Activated CD4-positive, alpha-beta T cell treated with anti-CD3 and anti-CD28 coated beads for 36 hours (primary cell): ENCODE data around the gene MAMDC2. TPM values are rescaled to one million over a fixed set of nuclear protein-coding genes. Genes with fewer than 3 reads are reported as not detected.

Experiments
- ATAC-seq: fragments of 200-7000 bp; cut with Tn5 transposase; one replicate; pipeline ENCODE4 v1.10.0; 2021; ENCODE audit warnings: mild to moderate bottlenecking, moderate library complexity
- CTCF ChIA-PET: fragments of 350-600 bp; sonication (Branson Sonifier 250); formaldehyde crosslinking; loops from one replicate; lab custom pipeline; 2021; ENCODE audit warnings: antibody characterized with exemption; lab: Charles Lee
- POLR2A ChIA-PET: fragments of 350-600 bp; sonication (Branson Sonifier 250); formaldehyde crosslinking; loops from one replicate; lab custom pipeline; 2021; ENCODE audit warnings: antibody characterized with exemption, inconsistent platforms; lab: Charles Lee
- DNase-seq: peaks from one replicate; pipeline ENCODE4 v3.0.0-alpha.2; 2020
- H3K27ac Mint-ChIP-seq: one replicate; pipeline ENCODE4 v1.8.0; 2021; ENCODE audit warnings: mixed read lengths
- H3K27me3 Mint-ChIP-seq: one replicate; pipeline ENCODE4 v1.8.0; 2021; ENCODE audit warnings: mixed read lengths
- H3K36me3 Mint-ChIP-seq: one replicate; pipeline ENCODE4 v1.8.0; 2021; ENCODE audit warnings: low read depth, mixed read lengths
- H3K4me1 Mint-ChIP-seq: one replicate; pipeline ENCODE4 v1.8.0; 2021; ENCODE audit warnings: mixed read lengths
- H3K4me3 Mint-ChIP-seq: one replicate; pipeline ENCODE4 v1.8.0; 2021; ENCODE audit warnings: mild to moderate bottlenecking, moderate library complexity, mixed read lengths
- H3K9me3 Mint-ChIP-seq: one replicate; pipeline ENCODE4 v1.8.0; 2021; ENCODE audit warnings: low read depth, mixed read lengths
- intact Hi-C, 2 experiments: fragments of 100-400 bp; cut with DNase I in 1 of 2; cut with micrococcal nuclease in 1 of 2; formaldehyde crosslinking; loops; one replicate each; pipeline versions ENCODE4 v1.14.2 to v1.15.1; 2022 to 2024; cut with DNase I, micrococcal nuclease
- total RNA-seq, 2 experiments: library from RNA; stranded (reverse); gene quantifications; one replicate each; pipeline ENCODE4 v1.2.3, GENCODE V29; 2021

MAMDC2 gene
- total RNA-seq, 2 experiments from 2014 or later: not detected

- POLR2A ChIA-PET: no interaction called here
Observed at GRCh38 chr9:70091572-70091971, 47.9 kb downstream of the MAMDC2 start.

GRCh38 chr9:70092190-70092589 is 48.5 kb downstream of the MAMDC2 start:
- DNase-seq: no peak
- Mint-ChIP-seq H3K36me3 (no peaks in the 10 kb centered on the region), H3K4me1 (no peaks in the 10 kb centered on the region), H3K9me3 (peaks cover 2% of the 10 kb centered on the region), H3K27me3 (peaks cover 10% of the 10 kb centered on the region), H3K4me3 (no peak overlapping the region), H3K27ac (no peak overlapping the region)
- ATAC-seq: no peak
- ChIA-PET CTCF (no interaction called here), POLR2A (no interaction called here)
- intact Hi-C loops: no loop called here

More at GRCh38 chr9:70091572-70091971, 47.9 kb downstream of the MAMDC2 start:
- Mint-ChIP-seq H3K4me3 (no peak overlapping the region), H3K36me3 (no peaks in the 10 kb centered on the region), H3K9me3 (peaks cover 2% of the 10 kb centered on the region), H3K27me3 (peaks cover 12% of the 10 kb centered on the region), H3K4me1 (no peaks in the 10 kb centered on the region), H3K27ac (no peak overlapping the region)
- intact Hi-C loops: no loop called here
- ATAC-seq: no peak
- CTCF ChIA-PET: no interaction called here
- no peak for DNase-seq

GRCh38 chr9:70093095-70093494 is 49.4 kb downstream of the MAMDC2 start:
- H3K27ac Mint-ChIP-seq: no peak overlapping the region
- H3K36me3 Mint-ChIP-seq: no peaks in the 10 kb centered on the region
- DNase-seq (no peak), ATAC-seq (no peak)
- ChIA-PET CTCF (no interaction called here), POLR2A (no interaction called here)
- intact Hi-C loops: no loop called here
- H3K4me3 Mint-ChIP-seq: no peak overlapping the region
- peaks cover 9% of the 10 kb centered on the region for H3K27me3 Mint-ChIP-seq
- H3K9me3 Mint-ChIP-seq: peaks cover 2% of the 10 kb centered on the region
- H3K4me1 Mint-ChIP-seq: no peaks in the 10 kb centered on the region

- ATAC-seq (no peak), DNase-seq (no peak)
- ChIA-PET POLR2A (no interaction called here), CTCF (interaction anchor here (0.9 kb wide), 1 partner anchor 26 kb away, joined by 3 read pairs; no protein-coding TSS in a partner anchor)
- intact Hi-C loops: no loop called here
- no peaks in the 10 kb centered on the region for H3K36me3 Mint-ChIP-seq
- no peaks in the 10 kb centered on the region for H3K4me1 Mint-ChIP-seq
- peaks cover 9% of the 10 kb centered on the region for H3K27me3 Mint-ChIP-seq
- no peak overlapping the region for H3K4me3 Mint-ChIP-seq
- H3K9me3 Mint-ChIP-seq: peaks cover 2% of the 10 kb centered on the region
- no peak overlapping the region for H3K27ac Mint-ChIP-seq
Observed at GRCh38 chr9:70093944-70094343, 50.3 kb downstream of the MAMDC2 start.

GRCh38 chr9:70094747-70095146 is 51.1 kb downstream of the MAMDC2 start:
- POLR2A ChIA-PET: no interaction called here
- Mint-ChIP-seq H3K36me3 (no peaks in the 10 kb centered on the region), H3K4me3 (no peak overlapping the region), H3K4me1 (no peaks in the 10 kb centered on the region), H3K27me3 (peaks cover 9% of the 10 kb centered on the region), H3K27ac (no peak overlapping the region), H3K9me3 (peaks cover 2% of the 10 kb centered on the region)
- intact Hi-C loops: no loop called here
- DNase-seq (no peak), ATAC-seq (no peak)
- CTCF ChIA-PET: interaction anchor here (0.8 to 4.3 kb wide), 4 partner anchors 14 to 85 kb away, joined by 3 to 20 read pairs (median 4); no protein-coding TSS in a partner anchor

DNA sequence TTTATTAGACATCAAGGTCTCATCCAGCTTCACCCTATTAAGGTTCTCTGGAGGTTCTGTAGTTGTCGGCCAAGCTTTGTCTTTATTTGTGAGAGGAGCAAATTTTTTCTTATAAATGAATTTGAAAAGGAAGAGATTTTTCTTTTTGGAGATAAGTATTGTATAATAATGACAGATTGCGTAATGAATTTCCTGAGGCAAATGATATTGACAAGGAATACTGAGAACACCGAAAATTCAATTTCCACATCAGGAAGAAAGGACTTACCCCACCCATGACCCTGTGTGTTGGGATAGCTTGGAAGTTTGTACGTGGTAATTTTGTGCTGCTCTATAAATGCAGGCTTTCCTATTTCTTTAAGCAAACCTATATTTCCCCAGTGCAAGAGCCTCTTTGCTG is 53.5 kb downstream of the MAMDC2 start:
- intact Hi-C loops: no loop called here
- H3K36me3 Mint-ChIP-seq: no peaks in the 10 kb centered on the region
- no peaks in the 10 kb centered on the region for H3K4me1 Mint-ChIP-seq
- CTCF ChIA-PET: interaction anchor here (4.3 kb wide), 1 partner anchor 14 kb away, joined by 20 read pairs; no protein-coding TSS in a partner anchor
- H3K27me3 Mint-ChIP-seq: peaks cover 9% of the 10 kb centered on the region
- ATAC-seq: no peak
- no peak overlapping the region for H3K4me3 Mint-ChIP-seq
- POLR2A ChIA-PET: no interaction called here
- DNase-seq: no peak
- peaks cover 2% of the 10 kb centered on the region for H3K9me3 Mint-ChIP-seq
- H3K27ac Mint-ChIP-seq: no peak overlapping the region

DNA sequence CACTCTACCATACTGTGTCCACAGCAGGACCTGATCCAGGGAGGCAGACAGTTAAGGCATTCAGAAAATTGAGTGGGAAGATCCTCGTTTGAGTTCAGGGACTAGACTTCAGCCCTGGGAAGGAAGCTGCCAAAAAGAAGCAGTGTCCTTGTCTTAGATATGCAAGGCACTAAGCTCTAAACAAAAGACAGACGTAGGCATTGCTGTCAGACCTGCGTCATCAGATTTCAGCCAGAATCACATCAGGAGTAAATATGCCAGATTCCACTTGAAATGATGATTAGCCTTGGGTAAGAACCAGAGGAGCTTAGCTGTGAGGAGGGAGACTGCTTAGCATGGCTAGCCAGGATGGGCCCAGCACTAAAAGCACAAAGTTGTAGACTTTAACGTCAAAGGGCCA is 56.7 kb downstream of the MAMDC2 start:
- intact Hi-C loops: no loop called here
- ATAC-seq: no peak
- no peak for DNase-seq
- H3K9me3 Mint-ChIP-seq: no peaks in the 10 kb centered on the region
- H3K4me3 Mint-ChIP-seq: no peak overlapping the region
- no peaks in the 10 kb centered on the region for H3K4me1 Mint-ChIP-seq
- CTCF ChIA-PET: no interaction called here
- POLR2A ChIA-PET: no interaction called here
- no peak overlapping the region for H3K27ac Mint-ChIP-seq
- H3K27me3 Mint-ChIP-seq: peaks cover 7% of the 10 kb centered on the region
- H3K36me3 Mint-ChIP-seq: no peaks in the 10 kb centered on the region

- intact Hi-C loops: no loop called here
- no peak for DNase-seq
- CTCF ChIA-PET: no interaction called here
Observed at GRCh38 chr9:70101265-70101664, 57.6 kb downstream of the MAMDC2 start.

GRCh38 chr9:70105147-70105546 is 61.5 kb downstream of the MAMDC2 start:
- no peaks in the 10 kb centered on the region for H3K9me3 Mint-ChIP-seq
- H3K36me3 Mint-ChIP-seq: no peaks in the 10 kb centered on the region
- peaks cover under 1% of the 10 kb centered on the region for H3K4me1 Mint-ChIP-seq
- peaks cover 4% of the 10 kb centered on the region for H3K27me3 Mint-ChIP-seq
- DNase-seq: no peak
- ATAC-seq: no peak
- POLR2A ChIA-PET: no interaction called here
- intact Hi-C loops: no loop called here
- no peak overlapping the region for H3K27ac Mint-ChIP-seq
- no peak overlapping the region for H3K4me3 Mint-ChIP-seq
- CTCF ChIA-PET: interaction anchor here (0.5 kb wide), 1 partner anchor 128 kb away, joined by 4 read pairs; no protein-coding TSS in a partner anchor

More at GRCh38 chr9:70101265-70101664, 57.6 kb downstream of the MAMDC2 start:
- H3K9me3 Mint-ChIP-seq: no peaks in the 10 kb centered on the region
- H3K36me3 Mint-ChIP-seq: no peaks in the 10 kb centered on the region
- ATAC-seq: no peak
- H3K27me3 Mint-ChIP-seq: peaks cover 7% of the 10 kb centered on the region
- no peak overlapping the region for H3K4me3 Mint-ChIP-seq
- no peak overlapping the region for H3K27ac Mint-ChIP-seq
- POLR2A ChIA-PET: no interaction called here
- no peaks in the 10 kb centered on the region for H3K4me1 Mint-ChIP-seq

DNA sequence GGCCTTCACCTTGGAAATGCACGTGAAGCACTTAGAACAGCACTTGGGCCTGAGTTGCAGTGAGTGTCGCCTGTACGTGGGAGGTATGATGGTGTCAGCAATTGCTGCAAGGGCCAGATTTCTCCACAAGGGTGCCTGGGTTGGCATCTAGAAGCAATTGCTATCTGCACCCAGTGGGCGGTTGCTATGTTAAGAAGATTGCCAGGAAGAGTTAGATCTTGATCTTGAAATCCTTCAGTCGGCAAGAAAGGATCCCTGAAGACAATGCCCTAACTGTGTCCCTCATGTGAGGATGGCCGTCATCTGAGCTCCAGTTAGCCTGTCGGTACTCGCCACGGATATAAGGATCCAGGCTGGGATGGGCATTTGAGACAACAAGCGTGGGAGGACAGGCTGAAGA is 62.9 kb downstream of the MAMDC2 start:
- ATAC-seq (no peak), DNase-seq (no peak)
- Mint-ChIP-seq H3K27ac (no peak overlapping the region), H3K4me1 (peaks cover 12% of the 10 kb centered on the region), H3K27me3 (peaks cover 10% of the 10 kb centered on the region), H3K9me3 (no peaks in the 10 kb centered on the region), H3K4me3 (no peak overlapping the region), H3K36me3 (no peaks in the 10 kb centered on the region)
- POLR2A ChIA-PET: no interaction called here
- intact Hi-C loops: no loop called here
- CTCF ChIA-PET: no interaction called here

DNA sequence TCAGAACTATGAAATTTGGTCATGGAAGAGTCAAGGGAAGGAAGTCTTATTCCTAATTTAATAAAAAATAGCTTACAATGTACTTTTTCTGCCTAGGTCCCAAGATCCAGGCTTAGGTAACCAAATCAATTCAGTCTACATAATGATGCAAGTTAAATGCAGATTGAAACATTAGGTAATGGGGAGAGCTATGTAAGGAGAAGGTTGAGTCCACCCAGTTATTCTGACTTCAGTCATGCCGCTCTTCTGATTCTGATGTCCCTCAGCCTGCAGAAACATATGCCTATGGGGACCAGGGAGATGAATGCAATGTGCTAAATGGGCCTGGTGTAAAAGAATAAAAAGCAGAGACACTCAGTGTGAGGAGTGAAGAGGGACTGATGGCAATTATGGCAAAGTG is 63.9 kb downstream of the MAMDC2 start:
- H3K36me3 Mint-ChIP-seq: no peaks in the 10 kb centered on the region
- H3K4me3 Mint-ChIP-seq: no peak overlapping the region
- POLR2A ChIA-PET: no interaction called here
- ATAC-seq (no peak), DNase-seq (no peak)
- H3K4me1 Mint-ChIP-seq: peaks cover 12% of the 10 kb centered on the region
- H3K9me3 Mint-ChIP-seq: no peaks in the 10 kb centered on the region
- peaks cover 10% of the 10 kb centered on the region for H3K27me3 Mint-ChIP-seq
- H3K27ac Mint-ChIP-seq: no peak overlapping the region
- intact Hi-C loops: no loop called here
- CTCF ChIA-PET: interaction anchor here (1.3 kb wide), 1 partner anchor 123 kb away, joined by 3 read pairs; no protein-coding TSS in a partner anchor

GRCh38 chr9:70108181-70108580 is 64.5 kb downstream of the MAMDC2 start:
- H3K27ac Mint-ChIP-seq: no peak overlapping the region
- POLR2A ChIA-PET: no interaction called here
- H3K27me3 Mint-ChIP-seq: peaks cover 6% of the 10 kb centered on the region
- intact Hi-C loops: no loop called here
- H3K9me3 Mint-ChIP-seq: no peaks in the 10 kb centered on the region
- ATAC-seq (no peak), DNase-seq (no peak)
- no peaks in the 10 kb centered on the region for H3K36me3 Mint-ChIP-seq
- H3K4me3 Mint-ChIP-seq: no peak overlapping the region
- CTCF ChIA-PET: interaction anchor here (0.6 to 1.3 kb wide), 3 partner anchors 123 to 856 kb away, joined by 3 read pairs; no protein-coding TSS in a partner anchor
- H3K4me1 Mint-ChIP-seq: peaks cover 12% of the 10 kb centered on the region
